HepG2 (cell line): ENCODE results near the gene PRR36. TPM values are rescaled to one million over a fixed set of nuclear protein-coding genes. Genes with fewer than 3 reads are reported as not detected.

Source experiments
- CREB3 ChIP-seq: sonication (generic); formaldehyde crosslinking; IDR thresholded peaks from 2 replicates; pipeline ENCODE4 v1.5.0; 2020; ENCODE audit warnings: missing genetic modification reagents
- ELF3 ChIP-seq: IDR thresholded peaks from 2 replicates; pipeline ENCODE4 v1.6.1; 2016; ENCODE audit warnings: missing genetic modification reagents, missing compliant biosample characterization
- EP300 ChIP-seq, 3 experiments: sonication (generic) in 1 of 3; formaldehyde crosslinking in 1 of 3; IDR thresholded peaks; 2 replicates each; pipeline versions ENCODE4 v1.5.1 to v1.6.1; 2011 to 2020; ENCODE audit warnings: low read depth in 2 of 3, low read length in 2 of 3, borderline replicate concordance in 1 of 3, improper control_type of control experiment in 1 of 3, mild to moderate bottlenecking in 1 of 3, missing genetic modification reagents in 1 of 3, moderate library complexity in 1 of 3
- GPN1 ChIP-seq: sonication (generic); formaldehyde crosslinking; IDR thresholded peaks from 2 replicates; pipeline ENCODE4 v1.5.1; 2020; ENCODE audit warnings: missing genetic modification reagents, borderline replicate concordance
- HNRNPH1 ChIP-seq: fragments of 200-400 bp; formaldehyde crosslinking; optimal IDR thresholded peaks from 2 replicates; pipeline ENCODE3; 2017; ENCODE audit warnings: mild to moderate bottlenecking, low read depth, low read length
- HOXD1 ChIP-seq: sonication (generic); formaldehyde crosslinking; IDR thresholded peaks from 2 replicates; pipeline ENCODE4 v1.5.0; 2020; ENCODE audit warnings: missing genetic modification reagents
- PITX1 ChIP-seq: sonication (generic); formaldehyde crosslinking; IDR thresholded peaks from 2 replicates; pipeline ENCODE4 v1.5.1; 2020; ENCODE audit warnings: mild to moderate bottlenecking, missing genetic modification reagents
- POGK ChIP-seq: sonication (generic); formaldehyde crosslinking; conservative IDR thresholded peaks from 2 replicates; pipeline ENCODE4 v1.8.0; 2022; ENCODE audit warnings: mild to moderate bottlenecking, moderate library complexity, missing genetic modification reagents
- PRPF4 ChIP-seq: fragments of 200-400 bp; formaldehyde crosslinking; IDR thresholded peaks from 2 replicates; pipeline ENCODE4 v1.6.1; 2016; ENCODE audit warnings: low read length, low read depth; ENCODE audit not compliant: poor library complexity, severe bottlenecking
- SNRNP70 ChIP-seq: fragments of 200-400 bp; formaldehyde crosslinking; IDR thresholded peaks from 2 replicates; pipeline ENCODE4 v1.6.1; 2017; ENCODE audit warnings: mild to moderate bottlenecking, low read depth, low read length, moderate library complexity
- STAG1 ChIP-seq: sonication (generic); formaldehyde crosslinking; IDR thresholded peaks from 2 replicates; pipeline ENCODE4 v1.4.0; 2020; ENCODE audit warnings: missing genetic modification reagents
- TCF7 ChIP-seq: sonication (generic); IDR thresholded peaks from 2 replicates; pipeline ENCODE4 v1.6.1; 2016; ENCODE audit warnings: antibody characterized with exemption, low read depth
- ZNF282 ChIP-seq: fragments of 450-650 bp; IDR thresholded peaks from 2 replicates; pipeline ENCODE4 v1.6.1; 2018; ENCODE audit not compliant: partially characterized antibody
- ZNF569 ChIP-seq: sonication (generic); formaldehyde crosslinking; IDR thresholded peaks from 2 replicates; pipeline ENCODE4 v1.5.0; 2020; ENCODE audit warnings: mild to moderate bottlenecking, missing genetic modification reagents, moderate library complexity, borderline replicate concordance
- ZNF713 ChIP-seq: sonication (generic); formaldehyde crosslinking; IDR thresholded peaks from 2 replicates; pipeline ENCODE4 v1.4.0; 2020; ENCODE audit warnings: mild to moderate bottlenecking, missing genetic modification reagents
- ZNF878 ChIP-seq: sonication (generic); formaldehyde crosslinking; IDR thresholded peaks from 2 replicates; pipeline ENCODE4 v1.8.1; 2023; ENCODE audit warnings: mild to moderate bottlenecking, missing genetic modification reagents, moderate library complexity
- polyA plus RNA-seq, 8 experiments: library from polyadenylated mRNA; depleted of rRNA in 3 of 8; stranded (reverse) in 7 of 8; unstranded in 1 of 8; fragments of >200 nt; fragmentation: Illumina TruSeq in 4 of 8; extraction: Trizol in 4 of 8; gene quantifications; 2 replicates each; pipeline versions ENCODE4 v1.2.1 to v1.2.3, GENCODE V29; 2011 to 2016; ENCODE audit warnings: low read depth in 4 of 8, missing spikeins in 1 of 8, mixed read lengths in 1 of 8; ENCODE audit not compliant: insufficient read depth in 1 of 8
- total RNA-seq, 5 experiments: library from RNA; depleted of rRNA; stranded (reverse); fragments of >200 nt; fragmentation: Illumina TruSeq; extraction: Trizol; gene quantifications; 2 replicates each; pipeline ENCODE4 v1.2.3, GENCODE V29; 2016; ENCODE audit warnings: low read depth in 1 of 5
- TF ChIP-seq, protein P1 (sequence below): IDR thresholded peaks from 2 replicates; pipeline ENCODE4 v1.4.0; 2020; ENCODE audit warnings: mild to moderate bottlenecking, missing genetic modification reagents
- TF ChIP-seq, protein P2 (sequence below): sonication (generic); formaldehyde crosslinking; conservative IDR thresholded peaks from 2 replicates; pipeline ENCODE4 v1.8.0; 2022; ENCODE audit warnings: missing genetic modification reagents
- TF ChIP-seq, protein P3 (sequence below): sonication (generic); formaldehyde crosslinking; conservative IDR thresholded peaks from 2 replicates; pipeline ENCODE4 v1.4.0; 2020; ENCODE audit warnings: missing genetic modification reagents

Gene PRR36
- total and polyA plus RNA-seq, 2 of the 13 experiments (the other 11 are each of a cell fraction or from before 2014, with no cell fraction given), result 0.07 to 0.17 TPM

DNA sequence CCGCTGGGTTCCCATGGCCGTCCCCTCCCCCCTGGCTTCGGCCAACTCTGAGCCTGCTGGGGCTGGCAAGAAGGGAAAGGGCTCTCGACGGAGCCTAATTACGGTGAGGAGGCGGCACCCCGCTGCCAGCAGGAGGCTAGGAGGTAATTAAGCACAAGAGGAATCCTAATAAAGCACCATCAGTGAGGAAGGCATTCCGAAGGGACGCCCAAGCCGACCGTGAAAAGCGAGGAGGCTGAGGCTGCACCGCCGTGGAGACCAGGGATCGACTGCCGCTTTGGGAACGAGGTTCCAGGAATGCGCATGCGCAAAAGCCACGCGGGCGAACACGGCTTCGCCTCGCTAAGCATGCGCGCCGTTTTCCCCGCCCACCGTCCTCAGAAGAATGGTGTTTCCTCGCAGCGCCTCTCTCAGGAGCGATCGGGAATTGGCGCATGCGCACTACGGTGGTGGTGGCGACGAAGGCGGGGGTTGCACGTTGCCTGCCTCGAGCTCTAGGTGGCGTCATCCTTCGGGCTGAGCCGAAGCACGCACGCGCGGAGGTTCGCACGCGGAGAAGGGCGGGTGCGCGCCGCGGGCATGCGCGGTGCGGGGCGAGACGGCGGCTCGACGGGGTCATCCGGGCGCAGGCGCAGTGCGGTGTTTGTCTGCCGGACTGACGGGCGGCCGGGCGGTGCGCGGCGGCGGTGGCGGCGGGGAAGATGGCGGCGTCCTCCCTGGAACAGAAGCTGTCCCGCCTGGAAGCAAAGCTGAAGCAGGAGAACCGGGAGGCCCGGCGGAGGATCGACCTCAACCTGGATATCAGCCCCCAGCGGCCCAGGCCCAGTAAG lies 29.3 kb upstream of the PRR36 start, which contains the start of gene MAP2K7 (continued):
- TF ChIP-seq HNRNPH1 (no peak), ZNF878 (CRISPR knock-in tag) (no peak; the same call in 1 of the 2 replicates), ELF3 (peak; percentile 76), ZNF713 (CRISPR knock-in tag) (no peak), POGK (peak; percentile 92), PRPF4 (no peak), ZNF569 (CRISPR knock-in tag) (no peak), EP300 (IDR thresholded peaks at IDR 0.05; ENCODE audit: low read depth in 2 of 2, low read length in 2 of 2) (no peak), EP300 (CRISPR knock-in tag; IDR thresholded peaks at IDR 0.05; ENCODE audit: borderline replicate concordance) (peak; percentile 23; the same call in 1 of the 2 replicates), HOXD1 (CRISPR knock-in tag) (peak; percentile 64; the same call in 1 of the 2 replicates), STAG1 (peak; percentile 70), CREB3 (CRISPR knock-in tag) (0 out of 2 replicates have a peak, but pooled peaks have one; percentile 84), TCF7 (no peak), GPN1 (no peak; the same call in 1 of the 2 replicates), PITX1 (CRISPR knock-in tag) (peak; percentile 34), SNRNP70 (no peak), ZNF282 (no peak)
- TF ChIP-seq, protein P1, sequence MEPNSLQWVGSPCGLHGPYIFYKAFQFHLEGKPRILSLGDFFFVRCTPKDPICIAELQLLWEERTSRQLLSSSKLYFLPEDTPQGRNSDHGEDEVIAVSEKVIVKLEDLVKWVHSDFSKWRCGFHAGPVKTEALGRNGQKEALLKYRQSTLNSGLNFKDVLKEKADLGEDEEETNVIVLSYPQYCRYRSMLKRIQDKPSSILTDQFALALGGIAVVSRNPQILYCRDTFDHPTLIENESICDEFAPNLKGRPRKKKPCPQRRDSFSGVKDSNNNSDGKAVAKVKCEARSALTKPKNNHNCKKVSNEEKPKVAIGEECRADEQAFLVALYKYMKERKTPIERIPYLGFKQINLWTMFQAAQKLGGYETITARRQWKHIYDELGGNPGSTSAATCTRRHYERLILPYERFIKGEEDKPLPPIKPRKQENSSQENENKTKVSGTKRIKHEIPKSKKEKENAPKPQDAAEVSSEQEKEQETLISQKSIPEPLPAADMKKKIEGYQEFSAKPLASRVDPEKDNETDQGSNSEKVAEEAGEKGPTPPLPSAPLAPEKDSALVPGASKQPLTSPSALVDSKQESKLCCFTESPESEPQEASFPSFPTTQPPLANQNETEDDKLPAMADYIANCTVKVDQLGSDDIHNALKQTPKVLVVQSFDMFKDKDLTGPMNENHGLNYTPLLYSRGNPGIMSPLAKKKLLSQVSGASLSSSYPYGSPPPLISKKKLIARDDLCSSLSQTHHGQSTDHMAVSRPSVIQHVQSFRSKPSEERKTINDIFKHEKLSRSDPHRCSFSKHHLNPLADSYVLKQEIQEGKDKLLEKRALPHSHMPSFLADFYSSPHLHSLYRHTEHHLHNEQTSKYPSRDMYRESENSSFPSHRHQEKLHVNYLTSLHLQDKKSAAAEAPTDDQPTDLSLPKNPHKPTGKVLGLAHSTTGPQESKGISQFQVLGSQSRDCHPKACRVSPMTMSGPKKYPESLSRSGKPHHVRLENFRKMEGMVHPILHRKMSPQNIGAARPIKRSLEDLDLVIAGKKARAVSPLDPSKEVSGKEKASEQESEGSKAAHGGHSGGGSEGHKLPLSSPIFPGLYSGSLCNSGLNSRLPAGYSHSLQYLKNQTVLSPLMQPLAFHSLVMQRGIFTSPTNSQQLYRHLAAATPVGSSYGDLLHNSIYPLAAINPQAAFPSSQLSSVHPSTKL (CRISPR knock-in tag), result peak; percentile 41; the same call in 1 of the 2 replicates
- TF ChIP-seq, protein P2, sequence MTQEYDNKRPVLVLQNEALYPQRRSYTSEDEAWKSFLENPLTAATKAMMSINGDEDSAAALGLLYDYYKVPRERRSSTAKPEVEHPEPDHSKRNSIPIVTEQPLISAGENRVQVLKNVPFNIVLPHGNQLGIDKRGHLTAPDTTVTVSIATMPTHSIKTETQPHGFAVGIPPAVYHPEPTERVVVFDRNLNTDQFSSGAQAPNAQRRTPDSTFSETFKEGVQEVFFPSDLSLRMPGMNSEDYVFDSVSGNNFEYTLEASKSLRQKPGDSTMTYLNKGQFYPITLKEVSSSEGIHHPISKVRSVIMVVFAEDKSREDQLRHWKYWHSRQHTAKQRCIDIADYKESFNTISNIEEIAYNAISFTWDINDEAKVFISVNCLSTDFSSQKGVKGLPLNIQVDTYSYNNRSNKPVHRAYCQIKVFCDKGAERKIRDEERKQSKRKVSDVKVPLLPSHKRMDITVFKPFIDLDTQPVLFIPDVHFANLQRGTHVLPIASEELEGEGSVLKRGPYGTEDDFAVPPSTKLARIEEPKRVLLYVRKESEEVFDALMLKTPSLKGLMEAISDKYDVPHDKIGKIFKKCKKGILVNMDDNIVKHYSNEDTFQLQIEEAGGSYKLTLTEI (CRISPR knock-in tag), result no peak
- TF ChIP-seq, protein P3, sequence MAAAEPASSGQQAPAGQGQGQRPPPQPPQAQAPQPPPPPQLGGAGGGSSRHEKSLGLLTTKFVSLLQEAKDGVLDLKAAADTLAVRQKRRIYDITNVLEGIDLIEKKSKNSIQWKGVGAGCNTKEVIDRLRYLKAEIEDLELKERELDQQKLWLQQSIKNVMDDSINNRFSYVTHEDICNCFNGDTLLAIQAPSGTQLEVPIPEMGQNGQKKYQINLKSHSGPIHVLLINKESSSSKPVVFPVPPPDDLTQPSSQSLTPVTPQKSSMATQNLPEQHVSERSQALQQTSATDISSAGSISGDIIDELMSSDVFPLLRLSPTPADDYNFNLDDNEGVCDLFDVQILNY, result peak; percentile 56; the same call in 1 of the 2 replicates
